ENCODE results near the gene EOMES.

The EOMES gene

GRCh38 chr3:27681249-27681748 lies 40.8 kb downstream of the EOMES start:
- DNase-seq (ENCODE audit: low read depth) = peak; percentile 81

- DNase-seq (ENCODE audit: low read depth) = no peak
Measured at GRCh38 chr3:27680517-27681246, 41.4 kb downstream of the EOMES start.

- DNase-seq (ENCODE audit: low read depth) = no peak
Measured at GRCh38 chr3:27679691-27680090, 42.4 kb downstream of the EOMES start.

GRCh38 chr3:27678234-27678633 lies 43.9 kb downstream of the EOMES start:
- DNase-seq (ENCODE audit: low read depth) = no peak

GRCh38 chr3:27677565-27677964 lies 44.6 kb downstream of the EOMES start:
- no peak for DNase-seq (ENCODE audit: low read depth)

GRCh38 chr3:27675287-27675686 lies 46.8 kb downstream of the EOMES start:
- DNase-seq (ENCODE audit: low read depth) = no peak

- DNase-seq (ENCODE audit: low read depth) = no peak
Measured at GRCh38 chr3:27673701-27674100, 48.4 kb downstream of the EOMES start.

- no peak for DNase-seq (ENCODE audit: low read depth)
Measured at GRCh38 chr3:27671101-27671500, 51.0 kb downstream of the EOMES start.

- DNase-seq (ENCODE audit: low read depth) = no peak
Measured at GRCh38 chr3:27670619-27671018, 51.5 kb downstream of the EOMES start.

GRCh38 chr3:27669591-27669990 lies 52.5 kb downstream of the EOMES start:
- DNase-seq (ENCODE audit: low read depth) = no peak

- DNase-seq (ENCODE audit: low read depth) = no peak
Measured at GRCh38 chr3:27667751-27668150, 54.4 kb downstream of the EOMES start.

GRCh38 chr3:27666708-27667107 lies 55.4 kb downstream of the EOMES start:
- no peak for DNase-seq (ENCODE audit: low read depth)

GRCh38 chr3:27666272-27666671 lies 55.9 kb downstream of the EOMES start:
- no peak for DNase-seq (ENCODE audit: low read depth)

Data from HS-27A (cell line).